T-helper 2 cell (primary cell): ENCODE measurements around the gene ZFP1.
"Not testable (repeated sequence)": the region's sequence is repeated elsewhere in the genome, so short reads cannot be mapped to it uniquely, and the experiment has no call there.

ENCODE experiments used
- DNase-seq, 5 experiments: peaks; one replicate each; pipeline versions ENCODE4 v3.0.0 to v3.0.0-alpha.2; 2012 to 2022

ZFP1 gene

GRCh38 chr16:75205438-75205837 lies 57.1 kb downstream of the ZFP1 start:
- not testable (repeated sequence) for DNase-seq

DNA sequence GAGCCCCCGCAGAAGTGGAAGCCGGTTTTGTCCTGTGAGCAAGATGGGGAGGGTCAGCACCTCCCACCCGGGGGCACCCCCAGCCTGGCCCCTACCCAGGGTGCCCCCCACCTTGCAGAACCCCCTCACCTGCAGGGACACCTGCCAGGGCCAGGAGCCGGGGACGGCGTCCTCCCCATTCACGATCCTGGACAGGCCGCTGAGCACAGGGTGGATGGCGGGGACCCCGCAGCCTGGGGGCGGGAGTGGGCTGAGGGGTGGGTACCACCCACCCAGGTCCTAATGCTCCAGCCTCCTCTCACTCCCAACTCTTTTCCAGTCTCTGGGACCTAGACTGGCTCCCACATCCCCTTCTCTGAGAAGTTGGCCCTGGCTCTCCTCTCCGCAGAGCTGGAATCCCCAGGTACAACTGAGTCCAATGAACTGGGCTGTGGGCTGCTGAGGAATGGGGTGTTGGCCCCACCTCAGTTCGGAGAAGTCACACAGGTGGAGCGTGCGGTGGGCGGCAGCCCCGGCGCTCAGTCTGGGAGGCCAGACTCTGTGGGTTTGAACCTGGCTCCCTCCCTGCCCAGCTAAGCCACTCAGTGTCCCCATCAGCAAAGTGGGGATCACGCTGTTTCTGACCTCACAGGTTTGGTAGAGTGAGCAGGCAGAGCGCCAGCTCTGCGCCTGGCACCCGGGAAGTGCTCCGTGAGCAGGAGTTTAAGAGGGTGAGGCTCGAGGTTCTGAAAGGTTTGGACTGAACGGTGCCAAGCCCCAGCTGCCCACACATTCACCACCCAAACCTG lies 57.8 kb downstream of the ZFP1 start:
- DNase-seq = not testable (repeated sequence)

DNA sequence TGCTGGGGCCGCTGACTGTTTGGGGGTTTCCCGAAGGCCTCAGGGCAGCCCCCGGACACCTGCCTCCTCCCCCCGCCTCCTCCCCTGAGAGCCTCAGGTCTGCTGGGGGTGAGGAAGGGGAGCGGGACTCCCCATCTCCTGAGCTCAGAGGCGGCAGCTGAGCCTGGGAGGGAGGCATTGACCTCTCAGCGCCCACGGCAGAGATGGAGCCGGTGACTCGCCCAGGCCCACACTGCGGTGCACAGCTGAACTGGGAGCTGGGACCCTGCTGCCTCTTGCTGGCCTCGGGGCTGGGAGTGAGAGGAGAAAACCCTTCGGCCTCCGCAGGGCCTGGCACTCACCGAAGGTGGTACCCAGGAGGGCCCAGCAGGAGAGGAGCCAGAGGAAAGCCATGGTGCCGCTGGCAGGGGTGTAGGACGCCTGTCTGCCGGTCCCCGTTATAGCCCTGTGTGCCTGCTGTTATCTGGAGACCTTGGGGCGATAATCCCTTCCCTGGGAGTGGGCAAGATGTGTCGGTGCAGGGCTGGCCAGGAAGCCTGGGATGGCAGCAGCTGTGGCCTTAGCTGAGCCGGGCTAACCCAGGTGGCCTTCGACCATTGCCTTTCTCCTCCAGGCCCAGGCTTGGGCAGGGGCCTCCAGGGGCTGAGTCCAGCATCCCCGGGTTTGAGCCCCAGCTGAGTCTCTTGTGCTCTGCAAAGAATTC lies 58.6 kb downstream of the ZFP1 start, which contains the start of gene CTRB2:
TSS of gene CTRB2 (minus strand) at position 413 of the 703 bp plus-strand sequence. CDS start at position 393, 20 bp downstream.
- no peak for DNase-seq

DNA sequence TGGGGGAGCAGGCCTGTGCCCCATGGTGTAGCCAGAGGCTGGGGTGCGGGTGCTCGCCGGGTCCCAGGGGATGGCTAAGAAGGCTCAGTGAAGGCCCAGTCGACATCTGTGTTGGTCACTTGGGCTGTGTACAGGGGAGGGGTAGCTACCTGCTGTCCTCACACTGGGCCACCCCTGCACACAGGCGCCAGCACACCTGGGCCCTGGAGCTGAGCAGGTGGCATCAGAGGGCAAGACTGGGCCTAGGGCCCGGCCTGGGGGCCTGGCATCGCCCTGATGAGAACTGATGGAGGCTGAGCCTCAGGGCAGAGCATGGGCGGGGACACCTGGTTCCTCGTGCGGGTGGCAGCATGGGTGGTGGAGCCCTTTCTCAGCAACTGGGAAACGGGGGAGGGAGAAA lies 59.5 kb downstream of the ZFP1 start:
- no peak for DNase-seq

- DNase-seq = no peak
Observed at GRCh38 chr16:75208242-75208825, 60.0 kb downstream of the ZFP1 start.

GRCh38 chr16:75208861-75209505 lies 60.7 kb downstream of the ZFP1 start:
- DNase-seq = no peak

- not testable (repeated sequence) for DNase-seq
Observed at GRCh38 chr16:75209514-75209913, 61.2 kb downstream of the ZFP1 start.

GRCh38 chr16:75209944-75210343 lies 61.6 kb downstream of the ZFP1 start:
- DNase-seq = no peak

DNA sequence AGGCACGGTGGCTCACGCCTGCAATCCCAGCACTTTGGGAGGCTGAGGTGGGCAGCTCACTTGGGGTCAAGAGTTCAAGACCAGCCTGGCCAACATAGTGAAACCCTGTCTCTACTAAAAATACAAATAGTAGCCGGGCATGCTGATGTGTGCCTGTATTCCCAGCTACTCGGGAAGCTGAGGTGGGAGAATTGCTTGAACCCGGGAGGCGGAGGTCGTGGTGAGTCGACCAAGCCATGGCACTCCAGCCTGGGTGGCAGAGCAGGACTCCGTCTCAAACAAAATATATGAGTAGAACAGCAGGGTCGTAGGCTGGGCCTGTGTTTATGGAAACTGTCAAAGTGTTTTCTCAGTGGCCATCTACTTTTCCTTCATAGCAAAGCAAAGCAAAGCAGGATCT lies 63.0 kb downstream of the ZFP1 start:
- DNase-seq = not testable (repeated sequence)

- no peak for DNase-seq
Observed at GRCh38 chr16:75216127-75216526, 67.8 kb downstream of the ZFP1 start.

DNA sequence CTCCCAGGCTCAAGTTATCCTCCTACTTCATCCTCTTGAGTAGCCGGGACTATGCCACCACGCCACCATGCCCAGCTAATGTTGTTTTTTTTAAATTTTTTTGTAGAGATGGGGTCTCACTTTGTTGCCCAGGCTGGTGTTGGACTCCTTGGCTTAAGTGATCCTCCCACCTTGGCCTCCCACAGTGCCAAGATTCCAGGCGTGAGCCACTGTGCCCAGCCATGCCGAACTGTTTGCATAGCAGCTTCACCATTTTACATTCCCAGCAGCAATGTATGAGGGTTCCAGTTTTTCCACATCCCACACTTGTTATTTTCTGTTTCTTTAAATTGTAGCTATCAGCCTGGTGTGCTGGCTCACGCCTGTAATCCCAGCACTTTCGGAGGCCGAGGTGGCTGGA lies 68.3 kb downstream of the ZFP1 start:
- DNase-seq = no peak

- no peak for DNase-seq
Observed at GRCh38 chr16:75217389-75217851, 69.1 kb downstream of the ZFP1 start.

- no peak for DNase-seq
Observed at GRCh38 chr16:75218256-75219076, 70.1 kb downstream of the ZFP1 start, which contains the start of gene CTRB1. Gene CTRB1 (plus strand): TSS chr16:75218988. CDS start chr16:75219008, 20 bp downstream.

DNA sequence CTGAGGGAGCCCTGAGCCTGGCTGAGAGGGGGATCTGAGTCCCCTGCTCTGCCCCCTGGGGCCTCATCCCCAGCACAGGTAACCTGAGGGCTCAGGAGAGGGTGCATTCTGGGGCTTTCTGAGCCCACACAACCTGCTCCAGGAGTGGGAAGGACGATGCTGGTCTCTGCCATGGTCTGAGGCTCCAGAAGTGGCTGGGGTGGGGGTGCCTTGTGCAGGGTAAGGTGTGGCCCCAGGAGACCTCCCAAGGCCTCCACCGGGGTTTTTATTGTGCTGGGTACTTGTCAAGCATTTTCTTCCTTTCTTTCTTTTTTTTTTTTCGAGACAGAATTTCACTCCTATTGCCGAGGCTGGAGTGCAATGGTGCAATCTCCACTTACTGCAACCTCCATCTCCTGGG lies 70.8 kb downstream of the ZFP1 start:
- DNase-seq = no peak

DNA sequence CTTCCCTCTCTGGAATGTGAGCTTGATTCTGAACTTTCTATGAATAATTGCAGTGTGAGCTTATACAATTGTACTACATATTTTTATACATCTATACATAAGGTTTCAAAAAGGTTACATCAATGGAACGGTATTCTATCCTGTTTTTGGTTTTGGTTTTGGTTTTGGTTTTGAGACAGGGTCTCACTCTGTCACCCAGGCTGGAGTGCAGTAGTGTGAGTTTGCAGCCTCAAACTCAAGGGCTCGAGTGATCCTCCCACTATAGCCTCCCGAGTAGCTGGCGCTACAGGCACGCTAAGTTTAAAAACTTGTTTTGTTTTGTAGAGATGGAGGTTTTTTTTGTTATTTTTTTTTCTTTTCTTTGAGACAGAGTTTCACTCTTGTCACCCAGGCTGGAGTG lies 71.5 kb downstream of the ZFP1 start:
- peak in 1 of 5 experiments; percentile 54 for DNase-seq
